Stimulated activated memory B cell treated with anti-CD40 and anti-IgM and Interleukin-4, amounts not matched to agents 10 μg/mL and 1 μg/mL and 100 μg/mL, for 72 hours (primary cell): ENCODE results near the gene ZDHHC5.
"Not testable (repeated sequence)": the region's sequence is repeated elsewhere in the genome, so short reads cannot be mapped to it uniquely, and the experiment has no call there.

Experiments
- ATAC-seq: fragments of 150-1000 bp; cut with Tn5 transposase; 2 replicates; pipeline ENCODE4 v1.10.0; 2021
- H3K27ac Mint-ChIP-seq: one replicate; pipeline ENCODE4 v1.8.0; 2022; ENCODE audit warnings: mild to moderate bottlenecking, mixed read lengths
- H3K27me3 Mint-ChIP-seq: one replicate; pipeline ENCODE4 v1.8.0; 2022; ENCODE audit warnings: mixed read lengths
- H3K36me3 Mint-ChIP-seq: one replicate; pipeline ENCODE4 v1.8.0; 2022; ENCODE audit warnings: mixed read lengths
- H3K4me1 Mint-ChIP-seq: one replicate; pipeline ENCODE4 v1.8.0; 2022; ENCODE audit warnings: mixed read lengths
- H3K4me3 Mint-ChIP-seq: one replicate; pipeline ENCODE4 v1.8.0; 2022; ENCODE audit warnings: mild to moderate bottlenecking, moderate library complexity, mixed read lengths
- H3K9me3 Mint-ChIP-seq: one replicate; pipeline ENCODE4 v1.8.0; 2022; ENCODE audit warnings: mixed read lengths

The ZDHHC5 gene

GRCh38 chr11:57713835-57714234, 45.9 kb downstream of the ZDHHC5 start:
- H3K4me3 Mint-ChIP-seq = peak overlapping the region; percentile 94
- no peaks in the 10 kb centered on the region for H3K9me3 Mint-ChIP-seq
- no peaks in the 10 kb centered on the region for H3K27me3 Mint-ChIP-seq
- peaks cover 31% of the 10 kb centered on the region for H3K36me3 Mint-ChIP-seq
- H3K27ac Mint-ChIP-seq = peak overlapping the region; percentile 92
- ATAC-seq = no peak
- peaks cover 44% of the 10 kb centered on the region for H3K4me1 Mint-ChIP-seq

DNA sequence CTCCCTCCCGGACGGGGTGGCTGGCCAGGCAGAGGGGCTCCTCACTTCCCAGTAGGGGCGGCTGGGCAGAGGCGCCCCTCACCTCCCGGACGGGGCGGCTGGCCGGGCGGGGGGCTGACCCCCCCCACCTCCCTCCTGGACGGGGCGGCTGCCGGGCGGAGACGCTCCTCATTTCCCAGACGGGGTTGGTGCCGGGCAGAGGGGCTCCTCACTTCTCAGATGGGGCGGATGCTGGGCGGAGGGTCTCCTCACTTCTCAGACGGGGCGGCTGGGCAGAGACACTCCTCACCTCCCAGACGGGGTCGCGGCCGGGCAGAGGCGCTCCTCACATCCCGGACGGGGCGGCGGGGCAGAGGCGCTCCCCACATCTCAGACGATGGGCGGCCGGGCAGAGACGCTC, 48.8 kb downstream of the ZDHHC5 start:
- H3K4me3 Mint-ChIP-seq, H3K27me3 Mint-ChIP-seq, ATAC-seq, H3K9me3 Mint-ChIP-seq, H3K27ac Mint-ChIP-seq: not testable (repeated sequence)
- peaks cover 19% of the 10 kb centered on the region for H3K4me1 Mint-ChIP-seq
- H3K36me3 Mint-ChIP-seq = peaks cover 20% of the 10 kb centered on the region

DNA sequence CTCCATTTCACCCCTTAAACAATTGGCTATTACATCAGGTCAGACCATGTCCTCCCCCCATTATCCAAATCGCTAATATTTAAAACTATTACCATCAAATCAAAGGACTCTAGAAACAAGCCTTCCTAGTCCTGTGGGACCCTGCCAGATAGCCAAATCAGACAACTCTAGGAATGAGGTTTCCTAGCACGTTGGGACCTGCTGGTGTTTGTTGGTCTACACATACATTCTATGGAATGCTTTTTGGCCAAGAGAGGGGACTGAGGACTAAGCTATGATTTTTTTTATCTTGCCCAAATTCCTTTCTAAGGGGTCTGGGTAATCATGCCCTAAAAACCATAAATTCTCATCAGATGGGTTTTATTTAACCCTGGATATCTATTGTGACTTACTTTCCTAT, 59.3 kb downstream of the ZDHHC5 start:
- no peak for ATAC-seq
- H3K27me3 Mint-ChIP-seq = no peaks in the 10 kb centered on the region
- peaks cover 12% of the 10 kb centered on the region for H3K36me3 Mint-ChIP-seq
- peak overlapping the region; percentile 83 for H3K27ac Mint-ChIP-seq
- H3K4me3 Mint-ChIP-seq = no peak overlapping the region
- peaks cover 20% of the 10 kb centered on the region for H3K4me1 Mint-ChIP-seq
- H3K9me3 Mint-ChIP-seq = no peaks in the 10 kb centered on the region

GRCh38 chr11:57728829-57729228, 60.9 kb downstream of the ZDHHC5 start:
- Mint-ChIP-seq H3K36me3 (peaks cover 7% of the 10 kb centered on the region), H3K4me1 (peaks cover 20% of the 10 kb centered on the region), H3K27ac (peak overlapping the region; percentile 83), H3K4me3 (peak overlapping the region; percentile 28), H3K9me3 (no peaks in the 10 kb centered on the region), H3K27me3 (no peaks in the 10 kb centered on the region)
- no peak for ATAC-seq

- H3K27me3 Mint-ChIP-seq = no peaks in the 10 kb centered on the region
- no peak overlapping the region for H3K4me3 Mint-ChIP-seq
- peak overlapping the region; percentile 83 for H3K27ac Mint-ChIP-seq
- peak; percentile 72 for ATAC-seq
- peaks cover 20% of the 10 kb centered on the region for H3K4me1 Mint-ChIP-seq
- H3K36me3 Mint-ChIP-seq = peaks cover 7% of the 10 kb centered on the region
- H3K9me3 Mint-ChIP-seq = no peaks in the 10 kb centered on the region
Observed at GRCh38 chr11:57729479-57729878, 61.6 kb downstream of the ZDHHC5 start.

DNA sequence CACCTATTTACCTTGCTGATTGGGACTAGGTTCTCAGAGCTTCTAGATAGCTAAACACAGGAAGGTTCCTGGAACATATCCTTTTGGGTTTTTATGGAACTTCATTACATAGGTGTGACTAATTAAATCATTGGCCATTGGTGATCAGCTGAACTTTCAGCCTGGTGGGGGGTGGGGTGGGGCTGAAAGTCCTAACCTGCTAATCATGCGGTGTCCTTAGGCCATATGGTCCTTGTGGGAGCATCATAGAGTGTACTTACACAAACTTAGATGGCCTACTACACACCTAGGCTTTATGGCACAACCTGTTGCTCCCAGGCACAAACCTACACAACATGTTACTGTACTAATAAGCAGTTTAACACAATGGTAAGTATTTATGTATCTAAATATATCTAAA, 64.7 kb downstream of the ZDHHC5 start:
- no peaks in the 10 kb centered on the region for H3K9me3 Mint-ChIP-seq
- peaks cover 6% of the 10 kb centered on the region for H3K36me3 Mint-ChIP-seq
- peaks cover 21% of the 10 kb centered on the region for H3K4me1 Mint-ChIP-seq
- H3K4me3 Mint-ChIP-seq = no peak overlapping the region
- H3K27ac Mint-ChIP-seq = no peak overlapping the region
- ATAC-seq = no peak
- H3K27me3 Mint-ChIP-seq = no peaks in the 10 kb centered on the region

DNA sequence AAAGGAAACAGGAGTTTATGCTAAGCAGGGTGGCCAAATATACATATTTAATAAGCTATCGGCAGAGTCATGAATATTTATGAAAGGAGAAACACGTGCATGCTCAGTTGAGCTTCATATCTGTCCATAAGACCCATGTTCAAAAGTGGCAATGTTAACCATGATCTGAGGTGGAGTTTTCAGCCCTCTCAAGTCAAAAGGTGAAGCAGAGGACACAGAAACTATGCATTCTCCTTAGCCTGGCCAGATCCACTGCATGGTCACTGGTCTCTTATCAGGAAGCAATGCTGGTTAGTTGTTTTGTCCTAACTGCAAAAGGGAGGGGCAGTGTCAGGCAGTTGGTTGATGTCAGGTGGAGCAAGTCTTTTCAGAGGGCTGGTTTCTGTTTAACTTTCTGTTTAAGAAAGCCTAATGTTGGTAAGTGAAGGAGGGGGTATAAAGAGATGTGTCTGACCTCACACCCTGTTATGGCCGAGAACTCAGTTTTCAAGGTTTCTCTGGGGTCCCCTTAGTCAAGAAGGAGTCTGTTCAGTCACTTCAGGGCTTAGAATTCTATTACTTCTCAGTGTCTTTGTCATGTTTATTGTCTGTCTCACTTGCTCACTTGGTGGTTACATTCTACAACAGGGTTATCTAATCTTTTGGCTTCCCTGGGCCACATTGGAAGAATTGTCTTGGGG, 67.8 kb downstream of the ZDHHC5 start:
- no peaks in the 10 kb centered on the region for H3K27me3 Mint-ChIP-seq
- ATAC-seq = no peak
- H3K36me3 Mint-ChIP-seq = peaks cover 15% of the 10 kb centered on the region
- H3K27ac Mint-ChIP-seq = no peak overlapping the region
- H3K9me3 Mint-ChIP-seq = no peaks in the 10 kb centered on the region
- peaks cover 5% of the 10 kb centered on the region for H3K4me1 Mint-ChIP-seq
- no peak overlapping the region for H3K4me3 Mint-ChIP-seq

GRCh38 chr11:57741132-57742086, 73.5 kb downstream of the ZDHHC5 start, which contains the start of gene SELENOH:
TSS of gene SELENOH (plus strand) at chr11:57741491. CDS start at chr11:57741596, 105 bp downstream.
- peak; percentile 95 for ATAC-seq
- Mint-ChIP-seq H3K9me3 (no peaks in the 10 kb centered on the region), H3K27me3 (no peaks in the 10 kb centered on the region), H3K27ac (peak within 1 kb of the TSS; percentile 98), H3K36me3 (peaks cover 58% of the 10 kb centered on the region), H3K4me1 (peaks cover 35% of the 10 kb centered on the region), H3K4me3 (peak within 1 kb of the TSS; percentile 95)

- no peak for ATAC-seq
- Mint-ChIP-seq H3K4me3 (peak overlapping the region; percentile 95), H3K36me3 (peaks cover 65% of the 10 kb centered on the region), H3K4me1 (peaks cover 34% of the 10 kb centered on the region), H3K27me3 (no peaks in the 10 kb centered on the region), H3K27ac (peak overlapping the region; percentile 98), H3K9me3 (no peaks in the 10 kb centered on the region)
Observed at GRCh38 chr11:57742087-57742452, 74.2 kb downstream of the ZDHHC5 start.

DNA sequence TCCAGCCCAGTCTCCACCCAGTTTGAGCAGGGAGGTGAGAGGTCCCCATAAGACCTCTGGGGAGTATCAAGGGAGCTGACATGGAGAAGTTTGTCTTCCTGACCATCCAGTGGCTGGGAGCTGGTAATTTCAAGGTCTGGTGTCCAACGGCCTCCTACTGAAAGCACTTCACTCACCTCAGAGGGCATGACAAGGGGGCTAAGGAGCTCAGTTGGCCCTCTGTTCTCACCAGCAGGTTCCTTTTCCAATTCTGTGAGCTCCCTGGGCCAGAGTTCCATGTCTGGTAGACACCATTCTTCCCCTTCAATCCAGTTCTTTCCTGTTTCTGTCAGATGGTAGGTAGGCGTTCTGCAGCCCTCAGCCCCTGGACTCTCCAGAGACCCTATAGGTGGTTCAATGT, 76.4 kb downstream of the ZDHHC5 start:
- Mint-ChIP-seq H3K4me3 (no peak overlapping the region), H3K9me3 (no peaks in the 10 kb centered on the region), H3K27ac (peak overlapping the region; percentile 14), H3K36me3 (peaks cover 63% of the 10 kb centered on the region), H3K27me3 (no peaks in the 10 kb centered on the region), H3K4me1 (peaks cover 34% of the 10 kb centered on the region)
- ATAC-seq = no peak

DNA sequence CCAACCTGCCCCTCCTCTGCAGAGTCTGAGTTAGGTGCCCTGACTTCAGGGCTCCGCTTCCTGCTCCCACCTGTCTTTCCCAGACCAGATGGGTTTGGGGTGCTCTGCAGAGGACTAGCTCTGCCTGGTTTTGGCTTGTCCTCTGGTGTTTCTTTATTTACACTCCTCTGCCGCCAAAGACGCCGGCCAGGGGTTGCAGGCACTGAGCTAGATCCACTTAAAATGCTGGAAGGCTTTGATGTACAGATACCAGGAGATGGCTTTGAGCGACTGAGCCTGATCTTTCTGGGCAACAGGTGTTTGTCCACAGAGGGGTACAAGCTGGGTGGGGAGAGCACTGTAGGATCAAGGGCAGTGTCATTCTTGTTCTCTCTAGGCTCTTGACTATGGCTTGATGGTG, 77.3 kb downstream of the ZDHHC5 start:
- peaks cover 34% of the 10 kb centered on the region for H3K4me1 Mint-ChIP-seq
- H3K36me3 Mint-ChIP-seq = peaks cover 64% of the 10 kb centered on the region
- H3K9me3 Mint-ChIP-seq = no peaks in the 10 kb centered on the region
- ATAC-seq = no peak
- peak overlapping the region; percentile 25 for H3K27ac Mint-ChIP-seq
- no peaks in the 10 kb centered on the region for H3K27me3 Mint-ChIP-seq
- no peak overlapping the region for H3K4me3 Mint-ChIP-seq

GRCh38 chr11:57746920-57747319, 79.0 kb downstream of the ZDHHC5 start:
- Mint-ChIP-seq H3K4me3 (no peak overlapping the region), H3K27me3 (no peaks in the 10 kb centered on the region), H3K27ac (peak overlapping the region; percentile 25), H3K9me3 (no peaks in the 10 kb centered on the region), H3K4me1 (peaks cover 43% of the 10 kb centered on the region), H3K36me3 (peaks cover 62% of the 10 kb centered on the region)
- no peak for ATAC-seq
